Glutamatergic neuron (in vitro differentiated cells): ENCODE results near the gene CACNA1D. TPM values are rescaled to one million over a fixed set of nuclear protein-coding genes. Genes with fewer than 3 reads are reported as not detected.

Experiments
- DNase-seq: peaks from one replicate; pipeline ENCODE4 v3.0.0; 2022
- H3K27ac Mint-ChIP-seq: one replicate; pipeline ENCODE4 v1.8.0; 2020; ENCODE audit warnings: mild to moderate bottlenecking, mixed read lengths, inconsistent platforms; ENCODE audit not compliant: unreplicated experiment
- H3K27me3 Mint-ChIP-seq: one replicate; pipeline ENCODE4 v1.8.0; 2020; ENCODE audit warnings: mild to moderate bottlenecking, moderate library complexity, mixed read lengths, inconsistent platforms; ENCODE audit not compliant: unreplicated experiment
- H3K36me3 Mint-ChIP-seq: one replicate; pipeline ENCODE4 v1.8.0; 2020; ENCODE audit warnings: mild to moderate bottlenecking, mixed read lengths, inconsistent platforms; ENCODE audit not compliant: unreplicated experiment
- H3K4me1 Mint-ChIP-seq: one replicate; pipeline ENCODE4 v1.8.0; 2020; ENCODE audit warnings: mild to moderate bottlenecking, low read depth, mixed read lengths, inconsistent platforms; ENCODE audit not compliant: unreplicated experiment
- H3K4me3 Mint-ChIP-seq: one replicate; pipeline ENCODE4 v1.8.0; 2020; ENCODE audit warnings: mild to moderate bottlenecking, mixed read lengths, inconsistent platforms; ENCODE audit not compliant: unreplicated experiment
- H3K9me3 Mint-ChIP-seq: one replicate; pipeline ENCODE4 v1.8.0; 2020; ENCODE audit warnings: mild to moderate bottlenecking, moderate library complexity, mixed read lengths, inconsistent platforms; ENCODE audit not compliant: unreplicated experiment
- CTCF ChIP-seq: fragments of 200-600 bp; sonication (generic); IDR thresholded peaks from one replicate; pipeline ENCODE4 v1.5.0; 2021; ENCODE audit not compliant: partially characterized antibody, unreplicated experiment
- total RNA-seq: library from RNA; stranded (reverse); fragmentation: NEBNext Ultra II Directional; extraction: Animal tissue kit (Norgen Biotek cat#: 25700); gene quantifications from one replicate; pipeline ENCODE4 v1.2.1, GENCODE V29; 2021; ENCODE audit not compliant: unreplicated experiment

Gene CACNA1D
- total RNA-seq, 1 donor from 2014 or later, result 5.0 TPM

- peaks cover 6% of the 10 kb centered on the region for H3K36me3 Mint-ChIP-seq
- H3K4me3 Mint-ChIP-seq, result no peak overlapping the region
- H3K27ac Mint-ChIP-seq, result no peak overlapping the region
- H3K4me1 Mint-ChIP-seq, result peaks cover 10% of the 10 kb centered on the region
- peaks cover 6% of the 10 kb centered on the region for H3K9me3 Mint-ChIP-seq
- no peak for DNase-seq
- H3K27me3 Mint-ChIP-seq, result no peaks in the 10 kb centered on the region
- TF ChIP-seq CTCF, result no peak
These were observed 283.7 kb downstream of the CACNA1D start for GRCh38 chr3:53778153-53778552.

GRCh38 chr3:53780171-53780570 lies 285.8 kb downstream of the CACNA1D start:
- H3K27me3 Mint-ChIP-seq, result no peaks in the 10 kb centered on the region
- H3K4me3 Mint-ChIP-seq, result no peak overlapping the region
- no peak for TF ChIP-seq CTCF
- H3K4me1 Mint-ChIP-seq, result no peaks in the 10 kb centered on the region
- no peak for DNase-seq
- H3K27ac Mint-ChIP-seq, result no peak overlapping the region
- peaks cover 6% of the 10 kb centered on the region for H3K36me3 Mint-ChIP-seq
- H3K9me3 Mint-ChIP-seq, result peaks cover 6% of the 10 kb centered on the region

GRCh38 chr3:53780806-53781205 lies 286.4 kb downstream of the CACNA1D start:
- peaks cover 6% of the 10 kb centered on the region for H3K9me3 Mint-ChIP-seq
- no peaks in the 10 kb centered on the region for H3K27me3 Mint-ChIP-seq
- no peak overlapping the region for H3K27ac Mint-ChIP-seq
- DNase-seq, result no peak
- no peaks in the 10 kb centered on the region for H3K4me1 Mint-ChIP-seq
- TF ChIP-seq CTCF, result no peak
- H3K36me3 Mint-ChIP-seq, result peaks cover 6% of the 10 kb centered on the region
- H3K4me3 Mint-ChIP-seq, result no peak overlapping the region

- no peak overlapping the region for H3K4me3 Mint-ChIP-seq
These were observed 292.6 kb downstream of the CACNA1D start for GRCh38 chr3:53787016-53787415.

GRCh38 chr3:53788038-53788437 lies 293.6 kb downstream of the CACNA1D start:
- no peaks in the 10 kb centered on the region for H3K36me3 Mint-ChIP-seq
- H3K4me3 Mint-ChIP-seq, result no peak overlapping the region
- TF ChIP-seq CTCF, result no peak
- H3K4me1 Mint-ChIP-seq, result peaks cover 2% of the 10 kb centered on the region
- DNase-seq, result no peak
- H3K27ac Mint-ChIP-seq, result no peak overlapping the region
- H3K9me3 Mint-ChIP-seq, result no peaks in the 10 kb centered on the region
- no peaks in the 10 kb centered on the region for H3K27me3 Mint-ChIP-seq

More at GRCh38 chr3:53787016-53787415, 292.6 kb downstream of the CACNA1D start:
- no peaks in the 10 kb centered on the region for H3K27me3 Mint-ChIP-seq
- no peak overlapping the region for H3K27ac Mint-ChIP-seq
- no peak for TF ChIP-seq CTCF
- no peak for DNase-seq
- peaks cover 2% of the 10 kb centered on the region for H3K4me1 Mint-ChIP-seq
- no peaks in the 10 kb centered on the region for H3K9me3 Mint-ChIP-seq
- no peaks in the 10 kb centered on the region for H3K36me3 Mint-ChIP-seq
